ENCODE results near the gene TBC1D1.

DNA sequence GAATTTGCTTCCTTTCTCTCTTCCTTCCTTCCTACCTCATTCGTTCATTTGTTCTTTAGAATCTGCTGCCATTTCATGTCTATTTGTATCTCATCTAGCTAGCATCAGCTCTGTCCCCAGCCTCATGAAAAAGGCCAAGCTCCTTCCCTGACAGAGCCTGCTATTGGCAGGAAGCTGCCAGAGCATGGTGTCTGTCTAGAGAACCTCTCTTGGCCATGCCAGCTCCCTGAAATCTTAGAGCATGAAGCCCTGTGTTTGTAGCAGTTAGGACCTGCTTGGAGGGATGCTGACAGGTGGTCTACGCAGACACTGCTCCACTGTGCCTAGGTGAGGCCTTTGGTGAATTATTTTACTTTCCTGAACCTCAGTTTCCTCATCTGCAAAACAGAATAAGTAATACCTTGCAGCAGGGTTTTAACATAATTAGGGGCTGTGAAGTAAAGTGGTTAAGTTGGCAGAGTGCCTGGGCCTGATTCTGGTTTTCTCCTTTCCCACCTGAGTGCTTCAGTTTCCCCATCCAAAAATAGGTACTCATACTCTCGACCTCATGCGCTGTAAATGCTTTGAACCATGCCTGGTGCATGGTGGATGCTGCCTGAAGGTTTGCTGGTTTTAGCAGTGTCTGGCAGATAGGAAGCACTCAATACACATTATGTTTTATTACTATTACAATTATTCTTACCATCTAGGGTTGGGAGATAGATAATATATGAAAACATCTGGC is 74.0 kb downstream of the TBC1D1 start:
- TF ChIP-seq, protein P1, sequence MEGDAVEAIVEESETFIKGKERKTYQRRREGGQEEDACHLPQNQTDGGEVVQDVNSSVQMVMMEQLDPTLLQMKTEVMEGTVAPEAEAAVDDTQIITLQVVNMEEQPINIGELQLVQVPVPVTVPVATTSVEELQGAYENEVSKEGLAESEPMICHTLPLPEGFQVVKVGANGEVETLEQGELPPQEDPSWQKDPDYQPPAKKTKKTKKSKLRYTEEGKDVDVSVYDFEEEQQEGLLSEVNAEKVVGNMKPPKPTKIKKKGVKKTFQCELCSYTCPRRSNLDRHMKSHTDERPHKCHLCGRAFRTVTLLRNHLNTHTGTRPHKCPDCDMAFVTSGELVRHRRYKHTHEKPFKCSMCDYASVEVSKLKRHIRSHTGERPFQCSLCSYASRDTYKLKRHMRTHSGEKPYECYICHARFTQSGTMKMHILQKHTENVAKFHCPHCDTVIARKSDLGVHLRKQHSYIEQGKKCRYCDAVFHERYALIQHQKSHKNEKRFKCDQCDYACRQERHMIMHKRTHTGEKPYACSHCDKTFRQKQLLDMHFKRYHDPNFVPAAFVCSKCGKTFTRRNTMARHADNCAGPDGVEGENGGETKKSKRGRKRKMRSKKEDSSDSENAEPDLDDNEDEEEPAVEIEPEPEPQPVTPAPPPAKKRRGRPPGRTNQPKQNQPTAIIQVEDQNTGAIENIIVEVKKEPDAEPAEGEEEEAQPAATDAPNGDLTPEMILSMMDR (conservative IDR thresholded peaks at IDR 0.05): no peak
- TF ChIP-seq ZFX (IDR thresholded peaks at IDR 0.05): no peak
